Measurements from ENCODE around the gene NAA35. TPM values are rescaled to one million over a fixed set of nuclear protein-coding genes. Genes with fewer than 3 reads are reported as not detected.
"Not testable (repeated sequence)": the region's sequence is repeated elsewhere in the genome, so short reads cannot be mapped to it uniquely, and the experiment has no call there.

NAA35 gene
- total RNA-seq, 1 experiment from 2014 or later: 12.2 TPM

- Histone ChIP-seq H3K9ac (ENCODE audit: low read length) (no peak overlapping the region), H3K4me1 (ENCODE audit: insufficient read depth, low read length) (no peaks in the 10 kb centered on the region), H3K9me3 (ENCODE audit: low read length) (no peaks in the 10 kb centered on the region), H3F3A (ENCODE audit: low read length, unreplicated experiment) (no peaks in the 10 kb centered on the region), H3K9me2 (replicated peaks; ENCODE audit: low read length) (no peaks in the 10 kb centered on the region), H3K4me2 (ENCODE audit: low read length) (no peak overlapping the region), H3K27ac (ENCODE audit: low read length) (no peak overlapping the region), H3K36me3 (ENCODE audit: low read depth, low read length) (no peaks in the 10 kb centered on the region), H3K79me2 (ENCODE audit: low read length) (no peaks in the 10 kb centered on the region), H3K27me3 (ENCODE audit: low read length) (no peaks in the 10 kb centered on the region), H2AFZ (ENCODE audit: low read length) (no peak overlapping the region), H3K4me3 (ENCODE audit: low read length) (no peak overlapping the region), H4K20me1 (ENCODE audit: low read length) (no peaks in the 10 kb centered on the region)
- POLR2A ChIA-PET (ENCODE audit: unreplicated experiment): no interaction called here
- CTCF ChIA-PET: no interaction called here
- no peak for DNase-seq
- no peak for ATAC-seq
- no TSS peak for BruUV-seq (replicated peaks)
- intact Hi-C loops (cut with micrococcal nuclease): no loop called here
- no peak for TF ChIP-seq CTCF (conservative IDR thresholded peaks at IDR 0.05; ENCODE audit: low read depth, low read length)
- TF ChIP-seq EZH2phosphoT487 (IDR thresholded peaks at IDR 0.05; ENCODE audit: borderline replicate concordance, low read length): no peak
- TF ChIP-seq EZH2 (IDR thresholded peaks at IDR 0.05; ENCODE audit: low read length, unreplicated experiment): no peak
Observed at GRCh38 chr9:85931495-85931894, 9.5 kb upstream of the NAA35 start.

- CTCF ChIA-PET; H3K4me3 ChIP-seq (ENCODE audit: low read length); H3K9me2 ChIP-seq (replicated peaks; ENCODE audit: low read length); H4K20me1 ChIP-seq (ENCODE audit: low read length); H3K79me2 ChIP-seq (ENCODE audit: low read length); H3K27me3 ChIP-seq (ENCODE audit: low read length); DNase-seq; H3K9ac ChIP-seq (ENCODE audit: low read length); BruUV-seq (replicated peaks); intact Hi-C loops (cut with micrococcal nuclease); H3K4me2 ChIP-seq (ENCODE audit: low read length); H3K36me3 ChIP-seq (ENCODE audit: low read depth, low read length); H2AFZ ChIP-seq (ENCODE audit: low read length); H3K4me1 ChIP-seq (ENCODE audit: insufficient read depth, low read length); ATAC-seq; H3F3A ChIP-seq (ENCODE audit: low read length, unreplicated experiment); H3K27ac ChIP-seq (ENCODE audit: low read length); POLR2A ChIA-PET (ENCODE audit: unreplicated experiment); H3K9me3 ChIP-seq (ENCODE audit: low read length): not testable (repeated sequence)
Observed at GRCh38 chr9:85935950-85936349, 5.0 kb upstream of the NAA35 start.

DNA sequence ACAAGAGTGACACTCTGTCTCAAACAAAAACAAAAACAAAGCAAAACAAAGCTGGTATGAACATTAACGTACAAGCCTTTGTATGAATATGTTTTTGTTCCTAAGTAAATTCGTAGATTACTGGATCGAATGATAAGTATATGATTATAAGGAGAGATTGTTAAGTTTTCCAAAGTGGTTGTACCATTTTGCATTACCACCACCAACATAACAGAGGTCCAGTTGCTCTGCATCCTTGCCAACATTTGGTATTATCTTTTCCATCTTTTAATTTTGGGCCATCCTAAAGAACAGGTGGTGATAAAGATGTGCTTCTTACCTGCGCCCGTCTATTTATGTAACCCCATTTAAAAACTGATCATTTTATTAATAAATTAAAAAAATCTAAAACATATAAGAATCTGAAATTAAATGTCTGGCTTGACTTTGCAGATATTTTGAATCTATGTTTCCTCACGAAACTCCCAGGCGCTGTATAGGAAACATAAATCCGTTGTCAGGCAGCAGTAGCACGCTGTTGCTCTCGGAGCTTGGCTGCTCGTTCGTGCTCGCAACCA is 593 bp upstream of the NAA35 start:
- Histone ChIP-seq H3K36me3 (ENCODE audit: low read depth, low read length) (peaks cover 16% of the 10 kb centered on the region), H3K9me3 (ENCODE audit: low read length) (no peaks in the 10 kb centered on the region), H3K27me3 (ENCODE audit: low read length) (no peaks in the 10 kb centered on the region), H3K9me2 (replicated peaks; ENCODE audit: low read length) (no peaks in the 10 kb centered on the region), H3K9ac (ENCODE audit: low read length) (peak overlapping the region; percentile 96), H3K4me2 (ENCODE audit: low read length) (peak overlapping the region; percentile 77), H4K20me1 (ENCODE audit: low read length) (no peaks in the 10 kb centered on the region), H3K4me3 (ENCODE audit: low read length) (peak overlapping the region; percentile 96), H3K4me1 (ENCODE audit: insufficient read depth, low read length) (peaks cover 21% of the 10 kb centered on the region), H3K79me2 (ENCODE audit: low read length) (peaks cover 43% of the 10 kb centered on the region), H3K27ac (ENCODE audit: low read length) (no peak overlapping the region; the same call in 1 of the 2 replicates), H3F3A (ENCODE audit: low read length, unreplicated experiment) (no peaks in the 10 kb centered on the region), H2AFZ (ENCODE audit: low read length) (peak overlapping the region; percentile 58)
- intact Hi-C loops (cut with micrococcal nuclease): loop anchor here (5.0 kb wide), 2 partner anchors 133 to 412 kb away; partner anchors contain the start of gene TUT7
- TF ChIP-seq EZH2 (IDR thresholded peaks at IDR 0.05; ENCODE audit: low read length, unreplicated experiment) (no peak), CTCF (conservative IDR thresholded peaks at IDR 0.05; ENCODE audit: low read depth, low read length) (no peak), EZH2phosphoT487 (IDR thresholded peaks at IDR 0.05; ENCODE audit: borderline replicate concordance, low read length) (no peak)
- CTCF ChIA-PET: interaction anchor here (0.5 kb wide), 1 partner anchor 129 kb away, joined by 3 read pairs; no protein-coding TSS in a partner anchor
- no peak for DNase-seq
- POLR2A ChIA-PET (ENCODE audit: unreplicated experiment): no interaction called here
- no peak for ATAC-seq
- BruUV-seq (replicated peaks): TSS peak; percentile 98
